Naive thymus-derived CD8-positive, alpha-beta T cell (primary cell): Measurements from ENCODE around the gene ADAR. TPM values are rescaled to one million over a fixed set of nuclear protein-coding genes. Genes with fewer than 3 reads are reported as not detected.

ENCODE experiments used
- ATAC-seq, 2 donors: fragments of 150-1000 bp; cut with Tn5 transposase in 1 of 2; sonication (Bioruptor Pico), chemical (Tn5 transposase) in 1 of 2; 1 replicate in 1 of 2; 2 replicates in 1 of 2; pipeline ENCODE4 v1.10.0; 2021; ENCODE audit warnings: mild to moderate bottlenecking in 2 of 2, moderate library complexity in 2 of 2
- POLR2A ChIA-PET: fragments of 350-600 bp; sonication (Branson Sonifier 250); formaldehyde crosslinking; loops from one replicate; lab custom pipeline; 2021; ENCODE audit warnings: antibody characterized with exemption; lab: Charles Lee
- DNase-seq, 10 donors: peaks; one replicate each; pipeline versions ENCODE4 v3.0.0 to v3.0.0-alpha.2; 2020 to 2022
- H3K27ac Mint-ChIP-seq, 10 donors: one replicate each; pipeline ENCODE4 v1.8.0; 2020 to 2022; ENCODE audit warnings: mild to moderate bottlenecking in 10 of 10, mixed read lengths in 10 of 10, moderate library complexity in 4 of 10, inconsistent platforms in 1 of 10
- H3K27me3 Mint-ChIP-seq, 5 donors: one replicate each; pipeline ENCODE4 v1.8.0; 2021 to 2022; ENCODE audit warnings: mixed read lengths in 5 of 5
- H3K36me3 Mint-ChIP-seq, 3 donors: one replicate each; pipeline ENCODE4 v1.8.0; 2020 to 2022; ENCODE audit warnings: mixed read lengths in 3 of 3, mild to moderate bottlenecking in 2 of 3, inconsistent platforms in 1 of 3
- H3K4me1 Mint-ChIP-seq, 4 donors: one replicate each; pipeline ENCODE4 v1.8.0; 2021 to 2022; ENCODE audit warnings: mixed read lengths in 4 of 4
- H3K4me3 Mint-ChIP-seq, 10 donors: one replicate each; pipeline ENCODE4 v1.8.0; 2020 to 2022; ENCODE audit warnings: mild to moderate bottlenecking in 10 of 10, mixed read lengths in 10 of 10, moderate library complexity in 6 of 10, inconsistent platforms in 1 of 10
- H3K9me3 Mint-ChIP-seq, 9 donors: one replicate each; pipeline ENCODE4 v1.8.0; 2020 to 2022; ENCODE audit warnings: mixed read lengths in 9 of 9, mild to moderate bottlenecking in 3 of 9, inconsistent platforms in 1 of 9, moderate library complexity in 1 of 9
- polyA plus RNA-seq, 3 donors: library from polyadenylated mRNA; unstranded; fragments of 300-500 nt; fragmentation: Illumina TruSeq; gene quantifications; one replicate each; pipeline ENCODE4 v1.2.3, GENCODE V29; 2021
- total RNA-seq, 8 experiments: library from RNA in 2 of 8; stranded (reverse) in 2 of 8; gene quantifications; one replicate each; pipeline ENCODE4 v1.2.3 and lab custom pipeline; 2021 to 2026

Gene ADAR
- total and polyA plus RNA-seq, 5 experiments from 2014 or later = 93.2 to 251 (median 132) TPM

- no peaks in the 10 kb centered on the region for H3K27me3 Mint-ChIP-seq
- ATAC-seq = no peak
- H3K9me3 Mint-ChIP-seq = no peaks in the 10 kb centered on the region
- no peak overlapping the region for H3K4me3 Mint-ChIP-seq
- H3K36me3 Mint-ChIP-seq = peaks cover 0 to 89% (median 18%) of the 10 kb centered on the region in 3 donors
- H3K27ac Mint-ChIP-seq = peak overlapping the region in 7 of 10 donors; percentile 14 to 81 (median 60)
- DNase-seq = no peak
- H3K4me1 Mint-ChIP-seq = peaks cover 18 to 63% (median 53%) of the 10 kb centered on the region in 4 donors
- POLR2A ChIA-PET = no interaction called here
Observed at GRCh38 chr1:154598871-154599635, 8.9 kb downstream of the ADAR start.

GRCh38 chr1:154595621-154596020, 12.4 kb downstream of the ADAR start:
- Mint-ChIP-seq H3K4me3 (no peak overlapping the region), H3K27me3 (no peaks in the 10 kb centered on the region), H3K4me1 (peaks cover 17 to 32% (median 21%) of the 10 kb centered on the region in 4 donors), H3K27ac (peak overlapping the region in 1 of 10 donors; percentile 6), H3K9me3 (no peaks in the 10 kb centered on the region), H3K36me3 (peaks cover 0 to 95% (median 16%) of the 10 kb centered on the region in 3 donors)
- DNase-seq (no peak), ATAC-seq (no peak)
- POLR2A ChIA-PET = interaction anchor here (1.1 kb wide), 1 partner anchor 10 kb away, joined by 5 read pairs; no protein-coding TSS in a partner anchor

GRCh38 chr1:154594811-154595210, 13.2 kb downstream of the ADAR start:
- Mint-ChIP-seq H3K36me3 (peaks cover 0 to 95% (median 21%) of the 10 kb centered on the region in 3 donors), H3K27ac (peak overlapping the region in 2 of 10 donors; percentile 1 to 26), H3K9me3 (no peaks in the 10 kb centered on the region), H3K4me1 (peaks cover 12 to 24% (median 14%) of the 10 kb centered on the region in 4 donors), H3K27me3 (no peaks in the 10 kb centered on the region), H3K4me3 (no peak overlapping the region)
- DNase-seq = no peak
- POLR2A ChIA-PET = no interaction called here
- ATAC-seq = no peak

- no peak for DNase-seq
- Mint-ChIP-seq H3K9me3 (no peaks in the 10 kb centered on the region), H3K36me3 (peaks cover 0 to 95% (median 27%) of the 10 kb centered on the region in 3 donors), H3K27ac (peak overlapping the region in 6 of 10 donors; percentile 2 to 84 (median 31)), H3K27me3 (no peaks in the 10 kb centered on the region), H3K4me3 (no peak overlapping the region), H3K4me1 (peaks cover under 1 to 16% (median 9%) of the 10 kb centered on the region in 4 donors)
- POLR2A ChIA-PET = no interaction called here
- no peak for ATAC-seq
Observed at GRCh38 chr1:154593390-154593789, 14.6 kb downstream of the ADAR start.

- POLR2A ChIA-PET = no interaction called here
- Mint-ChIP-seq H3K27ac (peak overlapping the region in 1 of 10 donors; percentile 21), H3K27me3 (no peaks in the 10 kb centered on the region), H3K36me3 (peaks cover 4 to 95% (median 30%) of the 10 kb centered on the region in 3 donors), H3K9me3 (no peaks in the 10 kb centered on the region), H3K4me3 (no peak overlapping the region), H3K4me1 (peaks cover 0 to 9% (median 7%) of the 10 kb centered on the region in 4 donors)
- DNase-seq (peak in 1 of 10 donors; percentile 45), ATAC-seq (no peak)
Observed at GRCh38 chr1:154591206-154591605, 16.8 kb downstream of the ADAR start.

- POLR2A ChIA-PET = no interaction called here
- Mint-ChIP-seq H3K9me3 (no peaks in the 10 kb centered on the region), H3K27me3 (no peaks in the 10 kb centered on the region), H3K27ac (peak overlapping the region in 1 of 10 donors; percentile 13), H3K4me1 (peaks cover 0 to 9% (median 7%) of the 10 kb centered on the region in 4 donors), H3K4me3 (no peak overlapping the region), H3K36me3 (peaks cover 5 to 95% (median 33%) of the 10 kb centered on the region in 3 donors)
- ATAC-seq (no peak), DNase-seq (no peak)
Observed at GRCh38 chr1:154590756-154591155, 17.2 kb downstream of the ADAR start.

GRCh38 chr1:154589780-154590179, 18.2 kb downstream of the ADAR start:
- H3K4me3 Mint-ChIP-seq = no peak overlapping the region
- peak overlapping the region in 3 of 10 donors; percentile 40 to 47 (median 43) for H3K27ac Mint-ChIP-seq
- ATAC-seq (no peak), DNase-seq (no peak)
- peaks cover 12 to 99% (median 32%) of the 10 kb centered on the region in 3 donors for H3K36me3 Mint-ChIP-seq
- peaks cover 0 to 12% (median 7%) of the 10 kb centered on the region in 4 donors for H3K4me1 Mint-ChIP-seq
- H3K27me3 Mint-ChIP-seq = no peaks in the 10 kb centered on the region
- H3K9me3 Mint-ChIP-seq = no peaks in the 10 kb centered on the region
- POLR2A ChIA-PET = interaction anchor here (0.6 to 0.8 kb wide), 2 partner anchors 25 to 175 kb away, joined by 3 to 5 read pairs; no protein-coding TSS in a partner anchor

- H3K36me3 Mint-ChIP-seq = peaks cover 12 to 99% (median 30%) of the 10 kb centered on the region in 3 donors
Observed at GRCh38 chr1:154586641-154587040, 21.3 kb downstream of the ADAR start.

GRCh38 chr1:154586231-154586630, 21.8 kb downstream of the ADAR start:
- peaks cover 0 to 4% (median 2%) of the 10 kb centered on the region in 4 donors for H3K4me1 Mint-ChIP-seq
- H3K9me3 Mint-ChIP-seq = no peaks in the 10 kb centered on the region
- H3K36me3 Mint-ChIP-seq = peaks cover 12 to 100% (median 30%) of the 10 kb centered on the region in 3 donors
- H3K4me3 Mint-ChIP-seq = no peak overlapping the region
- ATAC-seq (no peak), DNase-seq (no peak)
- H3K27ac Mint-ChIP-seq = peak overlapping the region in 3 of 10 donors; percentile 14 to 37 (median 26)
- POLR2A ChIA-PET = no interaction called here
- H3K27me3 Mint-ChIP-seq = no peaks in the 10 kb centered on the region

More at GRCh38 chr1:154586641-154587040, 21.3 kb downstream of the ADAR start:
- ATAC-seq (no peak), DNase-seq (peak in 1 of 10 donors; percentile 43)
- Mint-ChIP-seq H3K27me3 (no peaks in the 10 kb centered on the region), H3K27ac (peak overlapping the region in 3 of 10 donors; percentile 14 to 43 (median 26)), H3K9me3 (no peaks in the 10 kb centered on the region), H3K4me1 (peaks cover 0 to 5% (median 2%) of the 10 kb centered on the region in 4 donors), H3K4me3 (no peak overlapping the region)
- POLR2A ChIA-PET = no interaction called here

GRCh38 chr1:154584267-154584994, 23.6 kb downstream of the ADAR start:
- POLR2A ChIA-PET = no interaction called here
- peak overlapping the region in 4 of 10 donors; percentile 19 to 55 (median 40) for H3K27ac Mint-ChIP-seq
- no peaks in the 10 kb centered on the region for H3K9me3 Mint-ChIP-seq
- no peaks in the 10 kb centered on the region for H3K27me3 Mint-ChIP-seq
- no peak overlapping the region for H3K4me3 Mint-ChIP-seq
- DNase-seq (no peak), ATAC-seq (no peak)
- peaks cover 12 to 98% (median 21%) of the 10 kb centered on the region in 3 donors for H3K36me3 Mint-ChIP-seq
- H3K4me1 Mint-ChIP-seq = peaks cover 0 to 4% (median 2%) of the 10 kb centered on the region in 4 donors

- ATAC-seq = no peak
- Mint-ChIP-seq H3K4me3 (no peak overlapping the region), H3K27ac (peak overlapping the region in 3 of 10 donors; percentile 5 to 42 (median 22)), H3K36me3 (peaks cover 12 to 98% (median 21%) of the 10 kb centered on the region in 3 donors), H3K27me3 (no peaks in the 10 kb centered on the region), H3K4me1 (peaks cover 0 to 4% (median 3%) of the 10 kb centered on the region in 4 donors), H3K9me3 (no peaks in the 10 kb centered on the region)
- POLR2A ChIA-PET = no interaction called here
- peak in 1 of 10 donors; percentile 24 for DNase-seq
Observed at GRCh38 chr1:154583773-154584172, 24.2 kb downstream of the ADAR start.

- peaks cover 0 to 6% (median 4%) of the 10 kb centered on the region in 4 donors for H3K4me1 Mint-ChIP-seq
- ATAC-seq = no peak
Observed at GRCh38 chr1:154582885-154583284, 25.1 kb downstream of the ADAR start.

More at GRCh38 chr1:154582885-154583284, 25.1 kb downstream of the ADAR start:
- H3K4me3 Mint-ChIP-seq = no peak overlapping the region
- H3K36me3 Mint-ChIP-seq = peaks cover 12 to 93% (median 17%) of the 10 kb centered on the region in 3 donors
- H3K9me3 Mint-ChIP-seq = no peaks in the 10 kb centered on the region
- POLR2A ChIA-PET = interaction anchor here (0.5 kb wide), 1 partner anchor 169 kb away, joined by 3 read pairs; no protein-coding TSS in a partner anchor
- no peak overlapping the region for H3K27ac Mint-ChIP-seq
- no peak for DNase-seq
- no peaks in the 10 kb centered on the region for H3K27me3 Mint-ChIP-seq
